Stimulated activated CD8-positive, alpha-beta memory T cell treated with anti-CD3 and anti-CD28 coated beads, Interleukin-15, amount 100 ng/mL, for 48 hours (primary cell): Measurements from ENCODE around the gene ZG16.
A peak's percentile ranks its signal among the peaks of the same experiment; 100 is the strongest.
"Not testable (repeated sequence)": the region's sequence is repeated elsewhere in the genome, so short reads cannot be mapped to it uniquely, and the experiment has no call there.

Source experiments
- DNase-seq, 2 donors: peaks; one replicate each; pipeline ENCODE4 v3.0.0-alpha.2; 2020; ENCODE audit warnings: low read depth in 2 of 2

Gene ZG16

GRCh38 chr16:29748760-29749149 lies 29.3 kb upstream of the ZG16 start:
- not testable (repeated sequence) for DNase-seq

- no peak for DNase-seq
Observed at GRCh38 chr16:29753516-29753915, 24.5 kb upstream of the ZG16 start.

- no peak for DNase-seq
Observed at GRCh38 chr16:29756654-29757053, 21.4 kb upstream of the ZG16 start.

GRCh38 chr16:29757086-29757485 lies 21.0 kb upstream of the ZG16 start:
- not testable (repeated sequence) for DNase-seq

GRCh38 chr16:29757950-29758466 lies 20.0 kb upstream of the ZG16 start:
- no peak for DNase-seq

- no peak for DNase-seq
Observed at GRCh38 chr16:29760567-29761279, 17.3 kb upstream of the ZG16 start.

GRCh38 chr16:29761280-29761651 lies 16.8 kb upstream of the ZG16 start:
- not testable (repeated sequence) for DNase-seq

GRCh38 chr16:29761882-29762281 lies 16.2 kb upstream of the ZG16 start:
- no peak for DNase-seq

GRCh38 chr16:29763326-29763725 lies 14.7 kb upstream of the ZG16 start:
- no peak for DNase-seq

GRCh38 chr16:29765167-29766032 lies 12.7 kb upstream of the ZG16 start:
- DNase-seq: no peak

GRCh38 chr16:29766571-29766970 lies 11.5 kb upstream of the ZG16 start:
- no peak for DNase-seq

GRCh38 chr16:29767062-29767461 lies 11.0 kb upstream of the ZG16 start:
- DNase-seq: no peak

- no peak for DNase-seq
Observed at GRCh38 chr16:29769507-29769906, 8.5 kb upstream of the ZG16 start.

- DNase-seq: no peak
Observed at GRCh38 chr16:29770250-29770929, 7.7 kb upstream of the ZG16 start.

- not testable (repeated sequence) for DNase-seq
Observed at GRCh38 chr16:29772330-29772729, 5.7 kb upstream of the ZG16 start.

- no peak for DNase-seq
Observed at GRCh38 chr16:29774730-29775129, 3.3 kb upstream of the ZG16 start.

- no peak for DNase-seq
Observed at GRCh38 chr16:29775742-29776408, 2.2 kb upstream of the ZG16 start.

- no peak for DNase-seq
Observed at GRCh38 chr16:29779474-29779873, 1.4 kb downstream of the ZG16 start.

GRCh38 chr16:29783094-29783953 lies 5.3 kb downstream of the ZG16 start:
- not testable (repeated sequence) for DNase-seq

- peak in 1 of 2 donors; percentile 26 for DNase-seq
Observed at GRCh38 chr16:29784157-29784556, 6.1 kb downstream of the ZG16 start.
